GM12892 (cell line): ENCODE results near the gene FAM193A.
"Not testable (repeated sequence)": the region's sequence is repeated elsewhere in the genome, so short reads cannot be mapped to it uniquely, and the experiment has no call there.

Experiments used
- POLR2A ChIP-seq: IDR thresholded peaks from 2 replicates; pipeline ENCODE4 v1.6.1; 2011; ENCODE audit warnings: low read depth, low read length, control low read depth
- POLR2AphosphoS5 ChIP-seq: IDR thresholded peaks from 2 replicates; pipeline ENCODE4 v1.6.1; 2011; ENCODE audit warnings: low read depth, low read length, control low read depth
- TAF1 ChIP-seq: IDR thresholded peaks from 2 replicates; pipeline ENCODE4 v1.6.1; 2011; ENCODE audit warnings: low read depth, mild to moderate bottlenecking, control low read depth, low read length, borderline replicate concordance

GRCh38 chr4:2514944-2515343 is 21.5 kb upstream of the FAM193A start:
- TF ChIP-seq TAF1, POLR2A, POLR2AphosphoS5: not testable (repeated sequence)
